Measurements from ENCODE around the gene LIG4. TPM values are rescaled to one million over a fixed set of nuclear protein-coding genes. Genes with fewer than 3 reads are reported as not detected.

LIG4 gene
- total RNA-seq, 1 donor from 2014 or later, result 18.6 TPM

DNA sequence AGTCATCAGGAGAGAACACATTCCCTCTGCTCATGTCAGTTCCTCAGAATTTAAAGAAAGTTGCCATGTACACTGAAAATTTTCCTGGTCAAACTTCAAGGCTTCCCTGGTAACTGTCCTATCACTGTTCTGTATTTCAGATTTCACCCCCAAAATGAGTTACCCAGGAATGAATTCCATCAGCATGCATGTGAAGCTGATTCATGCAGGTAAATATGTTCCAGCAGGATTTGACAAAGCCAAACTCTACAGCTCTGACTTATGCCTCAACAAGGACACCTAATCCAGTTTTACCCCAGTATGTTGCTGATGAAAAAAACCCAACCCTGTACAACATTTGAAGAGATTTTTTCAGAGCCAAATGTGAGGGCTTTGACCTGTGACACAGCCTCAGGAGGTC lies 21.5 kb downstream of the LIG4 start:
- Mint-ChIP-seq H3K36me3 (ENCODE audit: insufficient read depth) (no peaks in the 10 kb centered on the region), H3K4me1 (ENCODE audit: low read depth) (peaks cover 1% of the 10 kb centered on the region)
- TF ChIP-seq, protein P1, sequence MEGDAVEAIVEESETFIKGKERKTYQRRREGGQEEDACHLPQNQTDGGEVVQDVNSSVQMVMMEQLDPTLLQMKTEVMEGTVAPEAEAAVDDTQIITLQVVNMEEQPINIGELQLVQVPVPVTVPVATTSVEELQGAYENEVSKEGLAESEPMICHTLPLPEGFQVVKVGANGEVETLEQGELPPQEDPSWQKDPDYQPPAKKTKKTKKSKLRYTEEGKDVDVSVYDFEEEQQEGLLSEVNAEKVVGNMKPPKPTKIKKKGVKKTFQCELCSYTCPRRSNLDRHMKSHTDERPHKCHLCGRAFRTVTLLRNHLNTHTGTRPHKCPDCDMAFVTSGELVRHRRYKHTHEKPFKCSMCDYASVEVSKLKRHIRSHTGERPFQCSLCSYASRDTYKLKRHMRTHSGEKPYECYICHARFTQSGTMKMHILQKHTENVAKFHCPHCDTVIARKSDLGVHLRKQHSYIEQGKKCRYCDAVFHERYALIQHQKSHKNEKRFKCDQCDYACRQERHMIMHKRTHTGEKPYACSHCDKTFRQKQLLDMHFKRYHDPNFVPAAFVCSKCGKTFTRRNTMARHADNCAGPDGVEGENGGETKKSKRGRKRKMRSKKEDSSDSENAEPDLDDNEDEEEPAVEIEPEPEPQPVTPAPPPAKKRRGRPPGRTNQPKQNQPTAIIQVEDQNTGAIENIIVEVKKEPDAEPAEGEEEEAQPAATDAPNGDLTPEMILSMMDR (IDR thresholded peaks at IDR 0.05; ENCODE audit: unreplicated experiment), result no peak

DNA sequence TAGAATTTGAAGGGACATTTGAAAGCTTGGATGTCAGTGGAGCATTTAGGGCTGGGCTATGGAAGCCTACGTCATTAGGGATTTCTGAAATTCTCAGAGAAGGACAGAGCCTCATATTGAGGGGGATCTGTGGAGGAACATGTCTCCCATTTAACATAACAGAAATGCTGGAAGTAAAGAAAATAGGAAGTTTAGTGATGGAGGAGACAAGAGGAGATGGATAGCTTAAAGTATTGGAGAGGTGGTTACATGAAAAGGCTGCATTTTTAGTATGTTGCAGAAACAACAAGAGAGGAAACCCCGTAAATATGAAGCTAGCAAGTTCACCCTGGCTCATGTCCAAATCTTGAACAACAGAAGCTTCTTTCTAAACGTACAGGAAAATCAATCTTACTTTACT lies 24.4 kb downstream of the LIG4 start:
- Mint-ChIP-seq H3K4me3 (ENCODE audit: low read depth) (no peak overlapping the region), H3K27me3 (no peaks in the 10 kb centered on the region), H3K4me1 (ENCODE audit: low read depth) (peaks cover 1% of the 10 kb centered on the region), H3K36me3 (ENCODE audit: insufficient read depth) (no peaks in the 10 kb centered on the region), H3K27ac (no peak overlapping the region), H3K9me3 (ENCODE audit: low read depth) (peaks cover 10% of the 10 kb centered on the region)
- no peak for DNase-seq (ENCODE audit: low spot score, unreplicated experiment)
- TF ChIP-seq, protein P1 (IDR thresholded peaks at IDR 0.05; ENCODE audit: unreplicated experiment), result no peak

More for the DNA sequence above, 21.5 kb downstream of the LIG4 start:
- H3K4me3 Mint-ChIP-seq (ENCODE audit: low read depth), result no peak overlapping the region
- no peaks in the 10 kb centered on the region for H3K27me3 Mint-ChIP-seq
- H3K9me3 Mint-ChIP-seq (ENCODE audit: low read depth), result peaks cover 15% of the 10 kb centered on the region
- DNase-seq (ENCODE audit: low spot score, unreplicated experiment), result no peak
- H3K27ac Mint-ChIP-seq, result no peak overlapping the region

DNA sequence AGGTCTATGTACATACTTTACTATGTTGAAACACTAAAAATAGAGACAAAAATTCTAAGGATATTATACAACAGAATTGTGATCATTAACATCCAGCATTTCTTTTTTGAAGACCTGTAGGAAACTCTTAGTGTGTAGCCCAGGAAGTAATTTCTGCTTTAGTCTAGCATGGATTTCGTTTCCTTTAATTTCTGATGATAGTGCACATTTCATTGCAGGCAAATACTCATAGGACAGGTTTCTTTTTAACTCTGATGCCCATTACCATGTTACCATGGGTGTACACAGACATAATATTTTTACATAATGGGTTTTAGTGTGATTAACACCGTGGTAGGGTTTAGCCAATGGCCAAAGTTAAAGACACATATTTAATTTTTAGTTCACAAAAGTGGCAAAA lies 27.1 kb downstream of the LIG4 start:
- TF ChIP-seq, protein P1 (IDR thresholded peaks at IDR 0.05; ENCODE audit: unreplicated experiment), result no peak
- Mint-ChIP-seq H3K27ac (no peak overlapping the region), H3K27me3 (no peaks in the 10 kb centered on the region), H3K9me3 (ENCODE audit: low read depth) (peaks cover 10% of the 10 kb centered on the region), H3K4me1 (ENCODE audit: low read depth) (peaks cover under 1% of the 10 kb centered on the region), H3K4me3 (ENCODE audit: low read depth) (no peak overlapping the region), H3K36me3 (ENCODE audit: insufficient read depth) (no peaks in the 10 kb centered on the region)
- no peak for DNase-seq (ENCODE audit: low spot score, unreplicated experiment)

DNA sequence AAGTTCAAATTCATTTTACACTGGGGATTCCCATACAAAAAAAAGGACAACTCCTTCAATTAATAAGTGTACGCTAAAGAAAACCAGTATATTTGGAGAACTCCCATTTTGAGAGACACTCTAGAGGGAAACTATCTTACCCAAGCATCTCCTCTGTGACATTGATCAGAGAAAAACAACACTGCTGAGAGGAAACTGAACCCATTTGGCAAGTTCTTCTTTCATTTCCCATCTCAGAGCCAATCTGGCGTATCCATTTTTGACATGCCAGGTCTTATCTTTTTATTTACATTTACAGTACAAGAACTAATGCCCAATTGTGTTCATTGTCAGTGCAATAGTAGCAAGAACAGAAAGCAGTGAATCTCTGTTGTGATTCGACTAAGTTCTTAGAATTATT lies 30.1 kb downstream of the LIG4 start:
- peaks cover 9% of the 10 kb centered on the region for H3K4me1 Mint-ChIP-seq (ENCODE audit: low read depth)
- H3K4me3 Mint-ChIP-seq (ENCODE audit: low read depth), result no peak overlapping the region
- no peaks in the 10 kb centered on the region for H3K27me3 Mint-ChIP-seq
- peaks cover 4% of the 10 kb centered on the region for H3K9me3 Mint-ChIP-seq (ENCODE audit: low read depth)
- H3K27ac Mint-ChIP-seq, result no peak overlapping the region
- H3K36me3 Mint-ChIP-seq (ENCODE audit: insufficient read depth), result no peaks in the 10 kb centered on the region
- DNase-seq (ENCODE audit: low spot score, unreplicated experiment), result no peak
- TF ChIP-seq, protein P1 (IDR thresholded peaks at IDR 0.05; ENCODE audit: unreplicated experiment), result no peak

DNA sequence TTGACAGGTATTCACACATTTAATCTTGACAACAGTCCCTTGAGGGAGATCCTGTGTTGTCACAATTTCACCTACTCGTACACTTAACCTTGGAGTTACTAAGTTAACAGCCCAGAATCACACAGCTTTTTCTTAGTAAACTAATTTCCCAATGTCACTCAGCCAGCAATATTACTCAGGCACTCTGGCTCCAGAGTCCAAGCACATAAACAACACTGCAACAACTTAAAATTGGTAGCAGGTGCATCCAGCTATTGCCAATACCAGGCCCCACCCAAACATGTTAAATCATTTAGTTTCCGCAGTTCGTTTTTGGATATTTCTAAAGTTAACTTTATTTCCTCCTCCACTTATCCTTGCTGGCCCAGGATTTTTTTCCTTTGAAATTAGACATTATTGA lies 32.7 kb downstream of the LIG4 start:
- TF ChIP-seq, protein P1 (IDR thresholded peaks at IDR 0.05; ENCODE audit: unreplicated experiment), result no peak
- H3K4me1 Mint-ChIP-seq (ENCODE audit: low read depth), result peaks cover 9% of the 10 kb centered on the region
- no peak overlapping the region for H3K4me3 Mint-ChIP-seq (ENCODE audit: low read depth)
- no peaks in the 10 kb centered on the region for H3K9me3 Mint-ChIP-seq (ENCODE audit: low read depth)
- H3K27me3 Mint-ChIP-seq, result no peaks in the 10 kb centered on the region
- no peak for DNase-seq (ENCODE audit: low spot score, unreplicated experiment)
- no peaks in the 10 kb centered on the region for H3K36me3 Mint-ChIP-seq (ENCODE audit: insufficient read depth)
- H3K27ac Mint-ChIP-seq, result peak overlapping the region; percentile 41

Measured in progenitor cell of endocrine pancreas (in vitro differentiated cells).